HG03575 (cell line): ENCODE measurements around the gene RGS17.
"Not testable (repeated sequence)": the region's sequence is repeated elsewhere in the genome, so short reads cannot be mapped to it uniquely, and the experiment has no call there.

Experiments
- ATAC-seq: cut with Tn5 transposase; IDR thresholded peaks from one replicate; pipeline ENCODE4 v1.9.1; 2021; ENCODE audit not compliant: unreplicated experiment, insufficient number of reproducible peaks, low FRiP score; ENCODE audit errors: extremely low read depth

RGS17 gene

DNA sequence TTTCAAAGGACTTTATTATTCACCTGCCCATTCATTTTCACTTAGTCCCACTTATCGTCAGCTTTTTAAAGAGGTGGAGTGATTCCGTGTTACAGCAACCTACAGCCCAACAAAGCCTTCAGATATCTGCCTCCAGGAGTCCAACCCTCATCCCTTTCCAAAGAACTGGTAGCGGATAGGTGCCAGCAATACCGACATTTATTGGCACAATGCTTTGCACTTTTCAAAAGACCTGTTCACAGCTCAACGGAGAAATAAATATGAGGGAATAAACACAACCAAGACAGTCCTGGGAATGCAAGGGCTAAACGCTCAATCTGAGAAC, 127.8 kb downstream of the RGS17 start:
- ATAC-seq, result no peak

DNA sequence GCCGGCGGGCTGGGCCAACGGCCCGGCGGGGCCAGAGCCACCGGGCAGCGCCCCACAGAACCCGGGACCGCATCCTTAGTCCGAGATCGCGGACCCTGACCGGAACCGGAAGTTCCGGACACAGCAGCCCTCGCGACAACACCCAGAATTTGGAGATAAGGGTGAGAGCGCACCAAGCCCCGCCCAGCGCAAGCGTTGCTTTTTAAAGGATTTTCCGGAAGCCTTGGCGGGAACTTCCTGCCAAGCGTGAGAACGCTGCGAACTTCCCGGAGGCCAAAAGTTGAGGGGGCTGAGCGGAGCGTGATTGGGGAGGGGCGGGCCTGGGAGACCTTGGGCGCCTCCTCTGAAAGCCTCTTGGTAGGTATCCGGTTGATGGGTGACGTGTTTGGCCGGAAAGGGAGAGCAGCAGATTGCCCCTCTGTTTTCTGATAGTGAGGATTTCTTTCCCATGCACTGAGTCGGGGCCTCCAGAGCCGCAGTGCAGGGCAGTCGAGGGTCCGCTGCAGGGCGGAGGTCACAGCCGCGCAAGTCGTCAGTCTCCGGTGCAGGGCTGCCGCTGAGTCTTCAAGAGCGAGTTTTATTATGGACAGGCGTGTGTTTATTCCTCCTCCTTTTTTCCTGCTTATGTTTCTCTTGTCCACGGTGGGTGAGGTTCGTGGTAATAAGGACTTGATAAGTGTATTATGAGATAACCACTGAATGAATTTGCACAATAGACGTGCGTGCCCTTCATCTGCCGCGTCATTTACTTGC, 128.3 kb downstream of the RGS17 start, which contains the start of gene MTRF1L:
Gene MTRF1L (minus strand): TSS at position 97 of the 753 bp plus-strand sequence. CDS start 24 bp downstream, at position 73.
- ATAC-seq, result peak; percentile 90

DNA sequence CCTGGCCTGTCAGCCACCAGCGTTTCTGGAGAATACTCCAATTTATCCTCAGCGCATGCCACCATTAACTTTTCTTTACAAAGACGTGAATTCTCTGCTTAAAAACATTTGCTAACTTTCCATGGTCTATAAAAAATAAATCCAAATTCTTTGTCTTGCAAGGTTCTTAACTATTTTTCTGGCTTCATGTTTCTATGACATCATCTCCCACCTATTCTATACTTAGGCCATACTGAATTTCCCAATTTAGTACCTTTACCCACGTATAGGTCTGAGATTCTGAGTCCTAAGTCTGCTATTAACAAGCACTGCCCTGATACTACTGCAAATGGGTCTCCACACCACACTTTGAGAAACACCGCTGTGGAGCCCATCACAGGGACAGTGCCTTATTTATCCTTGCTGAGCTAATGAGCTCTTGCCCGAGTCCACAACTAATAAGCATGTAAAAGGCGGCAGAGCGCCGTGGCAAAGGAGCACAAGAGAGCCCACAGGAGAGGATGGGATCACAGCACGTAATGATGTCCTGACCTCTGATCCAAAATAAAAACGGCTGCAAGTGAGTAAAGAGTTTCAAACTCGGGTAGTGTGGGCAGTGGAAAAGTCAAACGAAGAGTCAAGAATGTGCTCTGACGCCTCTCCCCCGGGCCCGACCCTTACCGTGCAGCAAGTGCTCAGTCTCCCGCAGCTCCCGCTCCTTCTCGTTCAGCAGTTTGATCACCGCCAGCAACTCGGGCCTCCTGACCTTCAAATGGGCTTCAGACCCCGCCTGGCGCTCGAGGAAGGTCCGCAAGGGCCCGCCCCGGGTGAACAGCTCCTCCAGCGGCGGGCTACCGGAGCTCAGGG, 129.1 kb downstream of the RGS17 start:
- ATAC-seq, result peak; percentile 0

DNA sequence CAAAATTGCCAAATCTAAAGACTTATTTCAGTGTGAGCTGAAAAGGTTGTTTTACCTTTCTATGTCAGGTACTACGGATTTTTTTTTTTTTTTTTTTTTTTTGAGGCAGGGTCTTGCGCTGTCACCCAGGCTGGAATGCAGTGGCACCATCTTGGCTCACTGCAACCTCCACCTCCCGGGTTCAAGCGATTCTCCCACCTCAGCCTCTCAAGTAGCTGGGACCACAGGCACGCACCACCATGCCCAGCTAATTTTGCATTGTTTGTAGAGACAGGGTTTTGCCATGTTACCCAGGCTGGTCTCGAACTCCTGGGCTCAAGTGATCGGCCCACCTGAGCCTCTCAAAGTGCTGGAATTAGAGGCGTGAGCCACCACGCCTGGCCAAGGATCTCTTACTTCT, 130.3 kb downstream of the RGS17 start:
- ATAC-seq, result not testable (repeated sequence)

DNA sequence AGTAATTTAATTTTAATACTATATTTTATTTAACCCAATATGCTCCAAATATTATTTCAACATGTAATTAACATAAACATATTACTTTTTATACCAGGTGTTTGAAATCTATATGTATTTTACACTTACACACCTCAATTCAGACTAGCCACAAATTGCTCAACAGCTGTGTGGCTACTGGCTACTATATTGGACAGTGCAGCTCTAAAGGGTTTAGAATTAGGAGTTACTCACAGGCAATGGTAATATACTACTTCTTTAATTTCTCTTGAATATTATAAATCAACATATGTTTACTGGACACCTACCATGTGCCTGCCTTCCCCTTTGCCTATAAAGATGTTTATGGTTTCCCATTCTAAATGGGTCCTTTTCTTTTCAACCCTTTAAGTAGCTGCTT, 130.8 kb downstream of the RGS17 start:
- no peak for ATAC-seq

DNA sequence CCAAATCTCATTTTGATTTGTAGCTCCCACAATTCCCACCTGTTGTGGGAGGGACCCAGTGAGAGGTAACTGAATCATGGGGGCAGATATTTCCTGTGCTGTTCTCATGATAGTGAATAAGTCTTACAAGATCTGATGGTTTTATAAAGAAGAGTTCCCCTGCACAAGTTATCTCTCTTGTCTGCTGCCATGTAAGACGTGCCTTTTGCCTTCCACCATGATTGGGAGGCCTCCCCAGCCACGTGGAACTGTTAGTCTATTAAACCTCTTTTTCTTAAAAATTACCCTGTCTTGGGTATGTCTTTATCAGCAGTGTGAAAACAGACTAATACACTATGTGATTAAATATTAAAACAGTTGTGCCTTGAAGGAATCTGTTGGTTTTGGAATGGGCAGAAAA, 131.5 kb downstream of the RGS17 start:
- not testable (repeated sequence) for ATAC-seq

DNA sequence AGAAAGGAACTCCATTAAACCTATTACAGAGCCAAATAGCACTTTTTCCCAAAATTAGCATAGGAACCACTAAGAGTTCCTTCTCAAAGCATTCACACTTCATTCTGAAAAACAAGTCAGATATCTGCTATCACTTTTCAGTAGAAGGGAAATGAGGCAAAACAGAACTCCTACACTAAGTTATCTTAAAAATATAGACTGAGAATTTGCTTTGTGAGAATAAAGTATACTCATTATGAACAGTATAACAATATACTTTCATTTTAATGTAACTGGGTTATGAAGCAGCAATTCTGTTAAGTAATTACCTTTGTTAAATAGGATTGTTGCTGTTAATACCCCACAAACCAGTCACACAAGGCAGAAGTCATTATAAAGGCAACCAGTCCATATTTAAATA, 137.2 kb downstream of the RGS17 start:
- no peak for ATAC-seq

DNA sequence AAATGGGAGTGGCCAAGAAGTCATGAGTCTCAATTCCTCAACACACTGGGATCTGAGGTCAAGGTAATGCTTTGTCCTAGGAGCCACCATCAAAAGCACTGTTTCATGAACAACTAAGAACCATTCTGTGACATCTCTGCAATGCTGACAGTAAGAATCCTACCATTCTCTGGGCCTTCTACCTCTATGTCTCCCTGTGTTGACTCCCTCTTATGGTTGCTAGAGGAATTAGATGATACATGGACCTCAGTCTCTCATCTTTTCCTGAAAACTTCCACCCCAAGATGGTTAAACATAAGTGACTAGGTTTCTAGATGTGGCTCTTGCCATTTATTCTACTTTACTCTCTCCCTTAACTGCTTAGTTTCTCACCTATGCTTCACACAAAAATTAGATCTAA, 137.7 kb downstream of the RGS17 start:
- no peak for ATAC-seq

DNA sequence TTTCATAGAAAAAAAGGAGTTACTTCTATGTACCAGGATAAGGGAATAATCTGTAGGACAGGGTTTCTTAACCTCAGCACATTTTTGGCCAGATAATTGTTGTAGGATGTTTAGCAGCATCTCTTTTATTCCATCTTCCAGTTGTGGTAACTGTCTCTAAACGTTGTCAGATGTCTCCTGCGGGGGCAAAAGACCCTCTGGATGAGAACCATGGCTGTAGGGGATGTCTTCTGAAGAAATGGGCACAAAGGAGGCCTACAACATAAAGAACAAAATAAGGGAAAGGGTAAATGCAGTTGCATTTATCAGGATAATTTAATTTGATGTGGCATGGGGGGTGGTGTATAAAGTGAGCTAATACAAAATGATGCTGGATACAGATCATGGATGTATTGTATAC, 144.1 kb downstream of the RGS17 start:
- ATAC-seq, result no peak

DNA sequence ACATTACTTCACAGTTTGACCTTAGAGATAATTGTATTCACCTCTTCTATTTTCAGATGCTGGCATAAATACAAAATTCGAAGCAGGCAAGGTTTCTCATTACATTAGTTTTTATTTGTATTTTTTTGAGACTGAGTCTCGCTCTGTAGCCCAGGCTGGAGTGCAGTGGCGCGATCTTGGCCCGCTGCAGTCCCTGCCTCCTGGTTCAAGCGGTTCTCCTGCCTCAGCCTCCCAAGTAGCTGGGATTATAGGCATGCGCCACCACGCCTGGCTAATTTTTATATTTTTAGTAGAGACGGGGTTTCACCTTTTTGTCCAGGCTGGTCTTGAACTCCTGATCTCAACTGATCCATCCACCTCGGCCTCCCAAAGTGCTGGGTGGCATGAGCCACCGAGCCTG, 145.8 kb downstream of the RGS17 start:
- ATAC-seq, result not testable (repeated sequence)

DNA sequence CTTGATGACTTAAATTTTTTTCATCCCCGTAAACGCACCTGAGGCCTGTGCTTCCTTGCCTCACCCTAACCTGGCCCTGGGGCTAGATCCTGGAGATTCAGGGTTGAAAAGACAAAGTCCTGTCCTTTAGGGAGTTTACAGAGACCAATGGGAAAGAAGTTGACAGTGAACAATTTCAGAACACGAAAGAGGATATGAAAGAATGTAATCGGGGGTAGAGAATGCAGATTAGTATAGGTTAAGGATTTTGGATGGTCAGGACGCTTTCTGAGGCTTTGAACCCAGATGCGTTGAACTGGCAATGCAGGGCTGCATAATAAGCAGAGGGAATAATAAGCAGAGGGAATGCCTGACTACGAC, 146.6 kb downstream of the RGS17 start:
- peak; percentile 33 for ATAC-seq

DNA sequence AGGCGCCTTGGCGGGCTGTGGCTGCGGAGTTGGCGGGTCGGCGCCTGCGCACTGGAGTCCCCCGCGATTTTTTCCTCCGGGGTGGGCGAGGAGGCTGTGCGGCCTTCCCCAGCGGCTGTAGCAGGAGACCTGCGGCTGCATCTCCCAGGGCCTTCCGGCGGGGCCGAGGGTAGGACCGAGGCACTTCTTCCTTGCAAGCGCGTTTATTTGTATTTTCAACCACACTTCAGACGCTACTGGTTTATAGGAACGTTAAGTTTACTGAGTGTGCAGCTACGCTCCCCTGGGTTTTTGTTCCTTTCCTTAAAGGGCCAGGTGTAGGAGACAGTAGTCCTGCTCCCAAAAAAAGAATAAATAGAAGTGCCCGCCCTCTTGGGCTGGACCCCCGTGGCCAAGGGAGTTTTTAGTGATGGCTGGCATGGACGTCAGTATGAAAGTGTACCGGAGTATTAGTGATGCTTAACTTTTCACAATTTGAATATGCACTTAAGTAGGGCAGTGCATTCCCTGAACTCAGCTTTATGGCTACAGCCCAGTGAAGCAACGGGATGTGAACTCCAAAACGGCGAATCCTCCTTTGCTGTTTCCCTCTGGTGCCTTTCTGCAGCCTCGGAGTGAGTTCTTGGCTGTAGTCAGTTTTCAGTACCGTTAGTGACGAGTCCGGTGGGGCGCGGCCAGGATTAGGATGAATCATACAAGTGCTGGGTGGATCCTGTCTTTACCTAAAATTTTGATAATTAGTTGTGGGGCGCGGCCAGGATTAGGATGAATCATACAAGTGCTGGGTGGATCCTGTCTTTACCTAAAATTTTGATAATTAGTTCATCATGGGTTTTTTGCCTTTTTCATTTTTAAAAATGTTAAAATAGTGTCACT, 147.2 kb downstream of the RGS17 start:
- no peak for ATAC-seq

DNA sequence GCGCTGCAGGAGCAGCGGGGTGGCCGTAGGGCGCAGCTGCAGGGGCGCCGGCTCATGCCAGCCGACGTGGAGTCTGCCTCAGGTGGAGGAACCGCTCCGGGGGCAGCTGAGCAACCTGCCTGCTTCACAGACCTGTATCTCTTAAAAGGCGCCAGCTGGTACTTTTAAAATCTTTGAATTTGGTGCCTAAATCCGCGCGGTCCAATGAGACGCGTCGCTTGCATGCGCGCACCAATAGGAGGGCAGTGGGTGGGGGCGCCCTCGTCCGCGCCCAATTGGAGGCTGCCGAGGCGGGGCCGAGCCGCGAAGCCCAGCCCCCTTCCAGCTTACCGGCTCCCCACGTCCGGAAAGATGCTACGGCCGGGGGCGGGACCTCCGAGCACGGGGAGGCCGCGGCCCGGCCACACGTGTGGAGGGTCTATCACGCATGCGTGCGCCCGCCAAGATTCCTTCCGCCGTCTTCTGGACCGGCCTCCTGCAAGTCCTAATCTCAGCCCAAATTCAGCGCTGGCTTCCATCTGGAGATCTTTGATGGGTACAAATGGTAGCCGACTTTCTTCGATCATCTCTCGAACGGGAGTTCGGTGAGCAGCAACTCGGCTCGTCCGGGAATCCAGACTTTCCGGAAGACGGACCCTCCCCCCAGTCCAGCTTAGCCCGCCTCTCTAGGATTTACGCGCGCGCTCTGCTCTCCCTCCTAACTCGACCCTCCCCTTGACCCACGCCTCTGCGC, 148.0 kb downstream of the RGS17 start, which contains the start of gene FBXO5:
Gene FBXO5 (minus strand): TSS at position 138 of the 733 bp plus-strand sequence. CDS start 82 bp downstream, at position 56.
- ATAC-seq, result peak; percentile 68

DNA sequence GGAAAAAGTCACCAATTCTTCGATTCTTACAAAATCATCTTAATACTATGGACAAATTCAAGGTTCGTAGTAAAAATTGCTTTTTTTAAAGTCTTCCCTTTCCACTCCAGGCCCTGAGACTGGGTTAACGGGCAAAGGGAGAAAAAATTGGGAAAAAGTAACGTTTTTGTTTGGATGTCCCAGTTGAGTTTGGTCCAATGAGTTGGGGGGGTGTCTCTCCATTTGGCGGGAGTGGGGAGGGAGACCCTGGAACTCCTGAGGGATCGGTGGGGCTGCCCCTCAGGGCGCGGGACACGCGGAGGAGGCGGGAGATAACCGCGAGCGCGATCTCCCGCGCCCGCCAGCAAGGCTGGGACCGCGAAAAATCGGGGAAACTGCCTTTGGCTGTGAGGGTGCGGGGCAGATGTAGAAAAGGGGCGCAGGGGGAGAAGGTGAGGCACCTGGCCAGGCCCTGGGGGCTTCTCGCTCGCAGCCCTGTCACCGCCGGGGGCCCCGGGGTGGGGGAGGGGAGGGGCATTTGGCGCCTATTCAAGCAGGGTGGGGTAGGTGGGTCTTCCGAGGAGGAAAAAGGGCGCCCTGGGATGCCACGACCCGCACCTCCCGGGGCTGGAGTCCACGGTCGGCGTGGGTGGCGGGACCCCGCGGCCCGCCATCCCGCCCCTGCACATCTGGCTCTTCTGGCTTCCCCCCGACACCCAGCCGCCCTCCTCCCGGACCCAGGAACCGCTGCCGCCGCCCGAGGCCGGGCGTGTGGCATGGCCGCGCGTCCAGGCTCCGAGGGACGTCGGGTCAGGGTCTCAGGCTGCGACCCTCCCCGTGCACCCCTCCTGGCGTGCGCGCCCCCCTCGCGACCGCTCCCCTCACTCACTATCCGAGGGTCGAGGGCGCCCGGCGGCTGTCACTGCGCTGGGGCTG, 148.8 kb downstream of the RGS17 start:
- no peak for ATAC-seq

DNA sequence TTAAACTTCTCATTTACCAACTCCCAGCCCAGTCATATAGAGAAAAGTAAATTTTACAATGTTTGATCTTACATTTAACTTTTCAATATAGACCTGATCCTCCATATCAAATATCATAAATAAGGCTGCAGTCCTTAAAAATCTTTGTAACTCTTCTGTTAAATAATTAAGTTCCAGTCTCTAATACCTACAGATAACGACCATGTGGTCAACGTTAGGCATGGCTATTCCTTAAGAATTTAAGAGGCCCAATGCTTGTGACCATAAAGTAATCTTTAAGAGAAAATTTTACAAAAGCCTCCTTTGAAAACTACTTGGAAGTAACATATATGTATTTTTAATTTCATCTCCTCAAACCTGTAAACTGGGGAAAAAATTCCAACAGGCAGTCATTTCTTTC, 149.9 kb downstream of the RGS17 start:
- no peak for ATAC-seq

DNA sequence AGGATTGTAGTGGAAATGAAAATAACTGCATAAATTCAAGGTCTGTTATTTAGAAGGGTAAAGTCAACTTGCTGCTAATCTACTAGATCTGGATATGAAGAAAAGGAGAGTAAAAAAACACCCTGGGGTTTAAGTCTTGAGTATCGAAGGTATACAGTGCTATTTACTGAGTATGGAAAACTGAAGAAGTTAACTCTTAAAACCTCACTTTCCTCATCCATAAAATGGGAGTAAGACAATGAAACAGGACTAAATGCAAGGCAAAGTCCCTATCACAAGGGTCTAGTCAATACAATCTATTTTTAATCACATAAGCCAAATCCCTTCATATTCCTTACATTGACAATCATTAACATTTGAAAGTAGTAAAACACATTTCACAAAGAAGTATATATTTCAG, 150.4 kb downstream of the RGS17 start:
- no peak for ATAC-seq

DNA sequence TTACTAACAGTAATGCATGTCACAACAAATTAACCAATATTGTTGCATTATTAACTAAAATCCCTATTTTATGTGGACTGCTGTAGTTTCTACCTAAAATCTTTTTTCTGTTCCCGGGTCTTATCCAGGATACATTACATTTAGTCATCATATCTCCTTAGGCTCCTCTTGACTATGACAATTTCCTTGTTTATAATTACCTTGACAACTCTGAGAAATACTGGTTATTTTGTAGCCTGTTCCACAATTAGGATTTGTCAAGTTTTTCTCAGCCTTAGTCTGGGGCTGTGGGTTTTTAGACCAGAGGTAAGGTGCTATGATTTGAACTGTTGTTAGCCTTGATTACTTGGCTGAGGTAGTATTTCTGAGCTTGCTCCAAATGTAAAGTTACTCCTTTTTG, 152.0 kb downstream of the RGS17 start:
- ATAC-seq, result no peak

DNA sequence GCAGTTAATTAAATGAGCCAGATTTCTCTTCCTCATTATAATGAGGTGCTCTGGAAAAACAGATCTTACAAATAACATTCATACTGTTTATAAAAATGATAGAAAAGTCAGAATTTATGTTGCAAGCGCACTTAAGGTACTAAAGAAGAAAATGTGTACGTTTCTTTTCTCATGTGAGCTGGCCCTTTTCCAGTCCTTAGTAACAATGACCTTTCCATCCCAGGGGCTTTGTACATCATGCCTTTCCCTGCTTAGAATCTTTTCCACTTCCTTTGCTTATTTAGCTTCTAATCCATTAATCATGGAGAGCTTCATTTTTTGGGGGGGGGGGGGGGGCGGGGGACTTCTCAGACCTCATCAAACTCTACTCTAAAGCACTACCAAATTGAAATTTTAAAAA, 153.0 kb downstream of the RGS17 start:
- no peak for ATAC-seq
